SU-DHL-6 (cell line): ENCODE results near the gene TADA3.

ENCODE experiments used
- CTCF ChIP-seq: fragments of 200-600 bp; sonication (generic); IDR thresholded peaks from one replicate; pipeline ENCODE4 v1.5.1; 2017; ENCODE audit warnings: antibody characterized with exemption, mild to moderate bottlenecking, low read length, moderate library complexity; ENCODE audit not compliant: insufficient read depth, poor library complexity, severe bottlenecking
- EZH2phosphoT487 ChIP-seq: fragments of 200-600 bp; sonication (generic), shearing (Covaris generic); conservative IDR thresholded peaks from 2 replicates; pipeline ENCODE4 v1.6.1; 2018; ENCODE audit warnings: mild to moderate bottlenecking, antibody characterized with exemption, low read length, moderate library complexity, mixed read lengths

- no peak for TF ChIP-seq CTCF
- no peak for TF ChIP-seq EZH2phosphoT487
Measured at GRCh38 chr3:9779075-9779593, 13.1 kb downstream of the TADA3 start.
